GM12872 (cell line): Measurements from ENCODE around the gene RYR1.

ENCODE experiments used
- TF ChIP-seq, protein P1 (sequence below): IDR thresholded peaks from 3 replicates; pipeline ENCODE4 v1.5.1; 2011; ENCODE audit warnings: low read depth, mild to moderate bottlenecking, low read length, moderate library complexity; ENCODE audit not compliant: insufficient read depth

The RYR1 gene

DNA sequence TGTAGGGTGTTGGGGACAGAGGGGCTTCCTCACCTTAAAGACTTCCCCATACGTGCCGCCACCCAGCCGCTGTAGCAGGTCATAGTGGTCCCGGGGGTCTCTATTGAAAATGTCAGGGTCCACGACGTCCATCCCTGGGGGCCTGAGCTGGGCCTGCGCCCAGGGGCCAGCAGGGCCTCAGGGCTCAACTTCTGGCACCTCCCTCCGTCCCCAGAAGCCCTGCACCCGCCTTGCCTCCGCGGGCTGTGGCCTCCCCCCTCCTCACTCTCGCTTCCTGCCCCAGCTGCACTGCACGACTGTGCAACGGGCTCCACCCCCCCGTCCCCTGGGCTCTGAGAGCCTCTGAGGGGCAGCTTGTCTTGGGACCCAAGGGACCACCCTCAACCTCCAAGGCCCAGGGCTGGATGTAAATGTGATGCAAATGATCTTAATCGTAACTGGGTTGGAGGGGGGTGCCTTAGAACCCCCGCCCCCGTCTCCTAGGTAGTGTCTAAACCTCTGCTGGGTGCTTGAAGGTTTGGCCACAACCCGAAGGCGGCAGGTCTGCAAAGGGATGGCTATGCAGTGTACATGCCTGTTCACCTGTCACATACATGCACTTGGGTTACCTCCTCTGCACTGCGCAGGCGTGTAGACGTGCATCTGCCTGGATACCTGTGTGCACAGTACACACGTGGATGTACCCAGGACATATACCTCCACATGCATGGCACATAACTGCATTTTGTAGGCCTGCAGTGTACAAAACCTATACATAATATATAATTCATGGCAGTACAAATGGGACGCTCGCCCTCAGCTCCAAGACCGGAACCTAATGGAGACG lies 184.5 kb downstream of the RYR1 start, which contains the start of gene MAP4K1:
TSS of gene MAP4K1 (minus strand) at position 190 of the 826 bp plus-strand sequence. CDS start at position 132, 58 bp downstream.
- TF ChIP-seq, protein P1, sequence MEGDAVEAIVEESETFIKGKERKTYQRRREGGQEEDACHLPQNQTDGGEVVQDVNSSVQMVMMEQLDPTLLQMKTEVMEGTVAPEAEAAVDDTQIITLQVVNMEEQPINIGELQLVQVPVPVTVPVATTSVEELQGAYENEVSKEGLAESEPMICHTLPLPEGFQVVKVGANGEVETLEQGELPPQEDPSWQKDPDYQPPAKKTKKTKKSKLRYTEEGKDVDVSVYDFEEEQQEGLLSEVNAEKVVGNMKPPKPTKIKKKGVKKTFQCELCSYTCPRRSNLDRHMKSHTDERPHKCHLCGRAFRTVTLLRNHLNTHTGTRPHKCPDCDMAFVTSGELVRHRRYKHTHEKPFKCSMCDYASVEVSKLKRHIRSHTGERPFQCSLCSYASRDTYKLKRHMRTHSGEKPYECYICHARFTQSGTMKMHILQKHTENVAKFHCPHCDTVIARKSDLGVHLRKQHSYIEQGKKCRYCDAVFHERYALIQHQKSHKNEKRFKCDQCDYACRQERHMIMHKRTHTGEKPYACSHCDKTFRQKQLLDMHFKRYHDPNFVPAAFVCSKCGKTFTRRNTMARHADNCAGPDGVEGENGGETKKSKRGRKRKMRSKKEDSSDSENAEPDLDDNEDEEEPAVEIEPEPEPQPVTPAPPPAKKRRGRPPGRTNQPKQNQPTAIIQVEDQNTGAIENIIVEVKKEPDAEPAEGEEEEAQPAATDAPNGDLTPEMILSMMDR, result no peak

DNA sequence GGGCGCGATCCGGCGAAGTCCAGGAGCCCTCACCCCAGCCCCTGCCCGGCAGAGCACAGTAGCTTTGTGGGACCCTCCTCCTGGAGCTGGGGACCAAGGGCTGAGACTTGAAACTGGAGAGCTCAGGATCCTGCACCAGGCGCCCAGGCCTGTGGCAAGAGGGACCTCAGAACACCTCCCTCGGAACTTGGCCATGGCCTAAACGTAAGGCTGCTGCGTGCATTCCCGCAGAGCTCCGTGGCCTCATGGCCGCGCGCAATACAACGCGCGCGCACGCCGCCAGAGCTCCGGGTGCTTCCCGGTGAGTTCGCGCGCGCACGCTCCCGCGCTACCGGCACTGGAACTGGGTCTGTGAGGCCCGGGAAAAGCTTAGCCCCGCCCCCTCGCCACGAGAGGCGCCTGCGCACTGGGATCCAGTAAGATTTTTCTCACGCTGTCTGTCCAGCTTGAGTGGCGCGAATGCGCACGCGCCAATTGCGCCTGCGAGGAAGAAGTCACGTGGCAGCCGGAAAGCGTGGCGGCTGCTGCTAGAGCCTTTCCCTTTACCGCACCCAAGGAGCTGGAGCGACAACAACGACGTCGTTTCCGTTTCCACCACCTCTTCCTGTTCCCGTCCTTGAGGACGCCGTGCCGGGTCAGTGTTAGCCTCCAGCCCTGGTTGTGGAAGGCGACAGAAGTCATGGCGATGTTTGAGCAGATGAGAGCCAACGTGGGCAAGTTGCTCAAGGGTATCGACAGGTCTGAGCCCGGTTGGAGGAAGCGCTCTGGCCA lies 185.3 kb downstream of the RYR1 start, which contains the start of gene EIF3K:
TSS of gene EIF3K (plus strand) at position 599 of the 771 bp plus-strand sequence. CDS start at position 680, 81 bp downstream.
- TF ChIP-seq, protein P1, result no peak

DNA sequence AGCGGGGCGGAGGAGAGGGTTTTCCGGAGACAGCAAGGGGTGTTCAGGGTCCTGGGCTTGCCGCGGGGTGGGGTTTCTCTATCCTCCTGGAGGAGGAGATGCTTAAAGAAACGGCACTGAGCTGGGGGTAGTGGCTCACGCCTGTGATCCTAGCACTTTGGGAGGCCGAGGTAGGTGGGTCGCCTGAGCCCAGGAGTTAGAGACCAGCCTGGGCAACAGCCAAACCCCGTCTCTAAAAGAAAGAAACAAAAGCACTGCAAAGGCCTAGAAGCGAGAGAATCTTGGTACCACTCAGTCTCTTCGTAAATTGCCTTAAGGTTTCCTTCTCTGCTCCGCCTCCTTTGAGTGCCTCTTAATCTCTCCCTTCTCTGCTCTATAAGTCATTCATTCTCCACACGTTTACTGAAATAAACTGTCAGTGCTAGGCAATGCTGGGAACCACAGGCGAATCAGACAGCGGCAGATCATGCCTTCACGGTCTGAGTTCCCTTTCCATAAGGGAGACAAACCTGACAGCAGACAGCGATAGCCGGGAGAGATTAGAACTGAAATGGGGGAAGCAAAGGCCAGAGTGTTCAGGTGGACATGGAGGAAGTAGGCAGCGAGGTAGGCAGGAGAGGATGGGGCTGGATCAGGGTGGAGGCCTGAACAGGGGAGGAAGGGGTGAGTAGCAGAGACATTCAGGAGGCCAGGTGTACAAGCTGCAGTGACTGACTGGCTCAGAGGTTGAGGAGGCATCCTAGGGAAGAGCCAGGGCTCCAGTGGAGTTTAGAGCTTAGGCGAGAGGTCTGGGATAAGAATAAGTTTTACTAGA lies 186.1 kb downstream of the RYR1 start:
- TF ChIP-seq, protein P1, result no peak

DNA sequence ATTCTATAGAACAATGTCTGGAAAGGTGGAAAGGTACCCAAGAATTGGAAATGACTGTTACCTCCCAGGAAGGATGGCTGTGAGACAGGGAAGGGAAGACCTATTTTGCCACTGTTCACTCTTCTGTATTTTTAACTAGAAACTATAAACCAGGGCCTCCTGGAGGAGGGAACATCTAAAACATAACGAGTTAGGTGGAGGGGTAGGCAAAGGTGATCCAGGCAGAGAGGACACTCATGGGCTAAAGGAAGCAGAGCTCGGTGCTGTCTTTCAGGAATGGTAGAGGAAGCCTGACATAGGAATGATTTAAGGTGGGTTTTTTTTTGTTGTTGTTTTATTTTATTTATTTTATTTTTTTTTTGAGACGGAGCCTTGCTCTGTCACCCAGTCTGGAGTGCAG lies 191.3 kb downstream of the RYR1 start:
- TF ChIP-seq, protein P1, result no peak

DNA sequence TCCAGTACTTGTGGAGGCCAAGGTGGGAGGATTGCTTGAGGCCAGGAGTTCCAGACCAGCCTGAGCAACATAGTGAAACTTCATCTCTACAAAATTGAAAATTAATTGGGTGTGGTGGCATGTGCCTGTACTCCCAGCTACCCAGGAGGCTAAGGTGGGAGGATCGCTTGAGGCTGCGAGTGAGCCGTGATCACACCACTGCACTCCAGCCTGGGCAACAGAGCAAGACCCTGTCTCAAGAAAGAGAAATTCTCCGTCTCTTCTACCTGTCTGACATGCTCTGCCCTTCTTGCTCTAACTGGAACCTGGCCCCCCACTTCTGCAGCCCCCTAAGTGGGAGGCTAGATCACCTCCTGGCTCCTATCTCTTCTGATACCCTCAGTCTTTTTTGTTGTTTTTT lies 192.9 kb downstream of the RYR1 start:
- TF ChIP-seq, protein P1, result no peak

DNA sequence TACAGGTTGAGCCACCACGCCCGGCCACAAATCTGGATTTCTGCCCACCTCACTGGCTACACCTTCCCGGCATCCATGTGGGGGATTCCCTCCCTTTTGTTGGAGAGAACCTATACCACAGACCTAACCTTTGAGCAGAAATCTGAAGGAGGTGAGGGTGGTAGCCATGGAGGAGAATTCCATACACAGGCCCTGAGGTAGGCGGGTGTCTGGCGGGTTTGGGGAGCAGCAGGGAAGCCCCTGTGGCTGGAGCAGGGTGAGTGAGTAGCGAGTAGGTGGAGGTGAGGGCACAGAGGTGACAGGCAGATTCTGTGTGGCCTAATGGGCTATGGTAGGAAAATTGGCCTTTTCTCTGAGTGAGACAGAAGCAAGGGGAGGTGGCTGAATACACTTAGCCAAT lies 196.1 kb downstream of the RYR1 start:
- TF ChIP-seq, protein P1, result no peak
